Progenitor cell of endocrine pancreas (in vitro differentiated cells): ENCODE data around the gene MSMP. TPM values are rescaled to one million over a fixed set of nuclear protein-coding genes. Genes with fewer than 3 reads are reported as not detected.

Source experiments
- DNase-seq: peaks from one replicate; pipeline ENCODE4 v3.0.0; 2021; ENCODE audit warnings: low spot score; ENCODE audit not compliant: unreplicated experiment
- H3K27ac Mint-ChIP-seq: 2 replicates; pipeline ENCODE4 v1.8.0; 2021; ENCODE audit warnings: mild to moderate bottlenecking, moderate library complexity, mixed read lengths
- H3K27me3 Mint-ChIP-seq: 2 replicates; pipeline ENCODE4 v1.8.0; 2021; ENCODE audit warnings: mixed read lengths
- H3K36me3 Mint-ChIP-seq: 2 replicates; pipeline ENCODE4 v1.8.0; 2022; ENCODE audit warnings: mixed read lengths; ENCODE audit not compliant: insufficient read depth
- H3K4me1 Mint-ChIP-seq: 2 replicates; pipeline ENCODE4 v1.8.0; 2021; ENCODE audit warnings: low read depth, mixed read lengths
- H3K4me3 Mint-ChIP-seq: 2 replicates; pipeline ENCODE4 v1.8.0; 2021; ENCODE audit warnings: low read depth, mild to moderate bottlenecking, moderate library complexity, mixed read lengths
- H3K9me3 Mint-ChIP-seq: 2 replicates; pipeline ENCODE4 v1.8.0; 2021; ENCODE audit warnings: low read depth, mixed read lengths
- total RNA-seq: library from RNA; stranded (reverse); gene quantifications from 2 replicates; pipeline ENCODE4 v1.2.1, GENCODE V29; 2021
- TF ChIP-seq, protein P1 (sequence below): fragments of 200-600 bp; sonication (generic); IDR thresholded peaks from one replicate; pipeline ENCODE4 v1.5.0; 2021; ENCODE audit warnings: antibody characterized with exemption, mild to moderate bottlenecking; ENCODE audit not compliant: unreplicated experiment

The MSMP gene
- total RNA-seq, 1 donor from 2014 or later = not detected

DNA sequence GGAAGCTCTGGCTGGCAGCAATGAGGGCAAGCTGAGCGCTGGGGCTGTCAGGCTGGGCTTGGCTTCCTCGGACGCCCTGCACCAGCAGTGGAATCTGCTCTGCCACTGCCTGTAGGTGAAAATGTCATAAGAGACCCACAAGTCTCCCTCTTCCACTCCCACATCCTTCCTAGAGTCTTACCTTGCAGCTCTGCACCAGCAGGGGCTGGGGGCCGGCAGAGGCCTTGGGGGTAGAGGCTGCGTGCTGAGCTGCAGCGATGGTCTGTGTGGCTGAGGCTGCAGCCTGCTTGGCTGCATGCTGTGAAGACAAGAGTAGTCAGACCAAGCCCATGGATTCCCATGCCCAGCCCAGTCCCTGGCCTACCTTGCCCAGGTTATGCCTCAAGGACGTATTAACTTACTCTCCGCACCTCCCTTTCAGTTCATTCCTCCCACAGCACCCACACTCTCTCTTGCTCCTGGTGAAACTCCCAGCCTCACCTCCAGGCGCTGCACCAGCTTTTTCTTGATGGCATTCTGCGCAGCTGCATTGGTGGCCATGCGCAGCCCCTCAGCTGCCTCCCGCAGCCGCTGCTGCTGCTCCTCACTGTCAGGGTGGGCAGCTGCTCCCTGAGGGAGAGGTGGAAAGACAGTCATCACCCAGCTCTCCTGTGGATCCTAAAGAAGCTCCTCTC lies 39.4 kb downstream of the MSMP start:
- Mint-ChIP-seq H3K36me3 (peaks cover 29% of the 10 kb centered on the region), H3K4me3 (no peak overlapping the region), H3K27me3 (no peaks in the 10 kb centered on the region), H3K27ac (peak overlapping the region; percentile 45), H3K4me1 (no peaks in the 10 kb centered on the region), H3K9me3 (no peaks in the 10 kb centered on the region)
- no peak for DNase-seq
- TF ChIP-seq, protein P1, sequence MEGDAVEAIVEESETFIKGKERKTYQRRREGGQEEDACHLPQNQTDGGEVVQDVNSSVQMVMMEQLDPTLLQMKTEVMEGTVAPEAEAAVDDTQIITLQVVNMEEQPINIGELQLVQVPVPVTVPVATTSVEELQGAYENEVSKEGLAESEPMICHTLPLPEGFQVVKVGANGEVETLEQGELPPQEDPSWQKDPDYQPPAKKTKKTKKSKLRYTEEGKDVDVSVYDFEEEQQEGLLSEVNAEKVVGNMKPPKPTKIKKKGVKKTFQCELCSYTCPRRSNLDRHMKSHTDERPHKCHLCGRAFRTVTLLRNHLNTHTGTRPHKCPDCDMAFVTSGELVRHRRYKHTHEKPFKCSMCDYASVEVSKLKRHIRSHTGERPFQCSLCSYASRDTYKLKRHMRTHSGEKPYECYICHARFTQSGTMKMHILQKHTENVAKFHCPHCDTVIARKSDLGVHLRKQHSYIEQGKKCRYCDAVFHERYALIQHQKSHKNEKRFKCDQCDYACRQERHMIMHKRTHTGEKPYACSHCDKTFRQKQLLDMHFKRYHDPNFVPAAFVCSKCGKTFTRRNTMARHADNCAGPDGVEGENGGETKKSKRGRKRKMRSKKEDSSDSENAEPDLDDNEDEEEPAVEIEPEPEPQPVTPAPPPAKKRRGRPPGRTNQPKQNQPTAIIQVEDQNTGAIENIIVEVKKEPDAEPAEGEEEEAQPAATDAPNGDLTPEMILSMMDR = no peak

DNA sequence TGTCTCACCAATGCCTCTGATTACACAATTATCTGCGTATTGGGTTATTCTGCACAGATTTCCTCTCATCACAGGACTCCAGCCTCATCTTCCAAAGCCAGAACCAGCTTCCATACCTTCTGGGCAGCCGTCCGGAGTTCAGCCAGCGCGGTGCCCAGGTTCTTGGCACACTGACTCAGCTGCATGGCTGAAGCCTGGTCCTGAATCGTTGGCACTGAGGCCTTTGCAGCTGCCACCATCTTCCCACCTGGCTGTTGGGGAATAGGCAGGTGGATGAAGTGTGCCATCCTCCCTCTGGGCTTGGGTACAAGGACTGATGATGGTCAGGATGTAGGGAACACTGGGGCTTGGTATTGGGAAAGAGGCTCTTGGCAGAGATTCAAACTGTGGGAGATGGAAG lies 40.0 kb downstream of the MSMP start:
- H3K9me3 Mint-ChIP-seq = no peaks in the 10 kb centered on the region
- TF ChIP-seq, protein P1 = no peak
- DNase-seq = no peak
- H3K4me3 Mint-ChIP-seq = no peak overlapping the region
- no peak overlapping the region for H3K27ac Mint-ChIP-seq
- H3K36me3 Mint-ChIP-seq = peaks cover 25% of the 10 kb centered on the region
- H3K27me3 Mint-ChIP-seq = no peaks in the 10 kb centered on the region
- H3K4me1 Mint-ChIP-seq = no peaks in the 10 kb centered on the region

DNA sequence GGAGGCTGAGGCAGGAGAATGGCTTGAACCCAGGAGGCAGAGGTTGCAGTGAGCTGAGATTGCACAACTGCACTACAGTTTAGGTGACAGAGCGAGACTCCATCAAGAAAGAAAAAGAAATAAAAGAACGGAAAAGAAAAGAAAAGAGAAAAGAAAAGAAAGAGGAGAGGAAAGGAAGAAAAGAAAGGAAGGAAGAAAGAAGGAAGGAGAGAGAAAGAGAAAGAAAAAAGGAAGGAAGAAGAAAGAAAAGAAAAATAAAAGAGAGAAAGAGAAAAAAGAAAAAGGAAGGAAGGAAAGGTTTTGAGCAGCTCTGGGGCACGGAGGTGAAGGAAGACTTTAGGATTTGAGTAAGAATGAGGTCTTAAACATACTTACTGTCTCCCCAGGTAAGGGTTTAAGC lies 40.5 kb downstream of the MSMP start:
- DNase-seq = no peak
- Mint-ChIP-seq H3K36me3 (peaks cover 27% of the 10 kb centered on the region), H3K9me3 (no peaks in the 10 kb centered on the region), H3K4me1 (no peaks in the 10 kb centered on the region), H3K27ac (no peak overlapping the region), H3K27me3 (no peaks in the 10 kb centered on the region), H3K4me3 (no peak overlapping the region)
- TF ChIP-seq, protein P1 = no peak

DNA sequence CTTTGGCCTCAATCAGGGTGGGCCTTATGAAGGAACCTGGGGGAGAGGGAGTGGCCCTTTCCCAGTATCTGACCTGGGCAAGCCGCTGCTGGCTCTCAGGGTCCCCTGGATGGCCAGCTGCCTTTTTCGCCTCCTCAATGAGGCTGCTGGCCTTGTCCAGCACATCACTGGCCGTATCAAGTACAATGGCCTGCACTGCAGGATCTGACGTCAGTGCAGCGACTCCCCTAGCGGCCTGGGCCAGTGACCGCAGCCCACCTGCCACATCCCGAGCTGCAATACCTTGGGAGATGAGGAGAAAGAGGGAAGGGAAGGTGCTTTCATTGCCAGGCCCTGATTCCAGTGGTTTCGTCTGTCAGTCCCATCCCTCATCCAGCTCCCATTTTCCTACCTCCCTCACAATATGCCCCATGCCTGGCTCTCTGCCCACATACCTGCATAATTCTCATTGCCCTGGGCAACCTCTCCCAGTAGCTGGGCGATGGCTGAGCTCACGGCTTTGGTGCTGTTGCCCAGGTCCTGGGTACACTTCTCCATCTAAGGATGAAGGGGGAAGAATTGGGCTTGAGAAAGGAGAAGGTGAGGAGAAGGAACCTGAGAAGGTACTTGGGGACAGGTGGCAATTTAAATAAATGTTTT lies 41.2 kb downstream of the MSMP start:
- DNase-seq = no peak
- H3K36me3 Mint-ChIP-seq = peaks cover 33% of the 10 kb centered on the region

More for the DNA sequence above, 41.2 kb downstream of the MSMP start:
- Mint-ChIP-seq H3K4me1 (no peaks in the 10 kb centered on the region), H3K9me3 (no peaks in the 10 kb centered on the region), H3K4me3 (no peak overlapping the region), H3K27ac (no peak overlapping the region), H3K27me3 (no peaks in the 10 kb centered on the region)
- TF ChIP-seq, protein P1 = peak; percentile 17
